NOMO-1 treated with dmso at 0.1 percent for 144 hours (cell line): ENCODE data around the gene ALDH4A1.
A peak's percentile ranks its signal among the peaks of the same experiment; 100 is the strongest.

Source experiments
- DNase-seq: peaks from one replicate; lab custom pipeline; 2025; ENCODE audit not compliant: unreplicated experiment; lab: John Stamatoyannopoulos, UW

Gene ALDH4A1

DNA sequence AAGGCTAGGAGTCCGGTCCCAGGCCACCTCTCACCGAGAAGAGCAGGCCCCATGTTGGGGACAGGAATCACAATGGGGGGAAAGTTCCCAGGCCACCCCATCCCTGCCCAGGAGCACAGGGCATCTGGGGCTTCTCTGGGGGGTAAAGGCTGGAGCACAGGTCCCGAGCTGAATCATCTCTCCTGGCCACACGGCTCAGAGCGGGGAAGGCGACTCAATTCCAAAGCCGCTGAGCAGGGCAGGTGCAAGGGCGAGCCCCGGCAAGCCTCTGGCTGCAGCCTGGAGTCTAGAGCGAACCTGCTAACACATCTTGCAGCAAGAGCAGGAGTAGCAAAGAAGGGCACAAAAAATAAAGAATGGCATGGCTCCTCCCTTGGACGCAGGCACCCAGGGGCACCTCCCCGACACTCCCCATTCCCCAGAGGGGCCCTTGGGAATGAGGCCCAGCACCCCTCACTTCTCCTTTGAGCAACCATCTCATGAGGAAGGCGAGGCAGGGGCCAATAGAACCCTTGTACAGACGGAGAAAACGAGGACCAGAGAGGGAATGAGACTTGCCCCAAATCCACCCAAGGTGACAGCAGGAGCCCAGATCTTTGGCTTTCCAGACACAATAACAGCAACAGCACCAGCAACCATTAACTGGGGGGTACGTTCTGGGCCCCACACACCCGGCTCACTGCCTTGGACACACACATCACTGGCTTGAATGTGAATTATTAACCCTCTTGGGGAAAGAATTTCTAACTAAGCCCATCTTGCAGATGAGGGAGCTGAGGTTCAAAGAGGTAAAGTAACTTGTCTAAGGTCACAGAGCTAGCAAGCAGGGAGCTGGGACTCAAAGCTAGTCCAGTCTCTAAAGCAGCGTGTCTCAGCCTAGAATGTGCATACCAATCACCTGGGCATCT is 20.7 kb upstream of the ALDH4A1 start:
- no peak for DNase-seq

GRCh38 chr1:18922319-18922726 is 20.0 kb upstream of the ALDH4A1 start:
- DNase-seq: no peak

GRCh38 chr1:18921516-18922251 is 19.3 kb upstream of the ALDH4A1 start:
- DNase-seq: no peak

GRCh38 chr1:18920931-18921330 is 18.6 kb upstream of the ALDH4A1 start:
- DNase-seq: no peak

- DNase-seq: no peak
Observed at GRCh38 chr1:18919956-18920355, 17.6 kb upstream of the ALDH4A1 start.

GRCh38 chr1:18919197-18919905 is 17.0 kb upstream of the ALDH4A1 start:
- DNase-seq: no peak

DNA sequence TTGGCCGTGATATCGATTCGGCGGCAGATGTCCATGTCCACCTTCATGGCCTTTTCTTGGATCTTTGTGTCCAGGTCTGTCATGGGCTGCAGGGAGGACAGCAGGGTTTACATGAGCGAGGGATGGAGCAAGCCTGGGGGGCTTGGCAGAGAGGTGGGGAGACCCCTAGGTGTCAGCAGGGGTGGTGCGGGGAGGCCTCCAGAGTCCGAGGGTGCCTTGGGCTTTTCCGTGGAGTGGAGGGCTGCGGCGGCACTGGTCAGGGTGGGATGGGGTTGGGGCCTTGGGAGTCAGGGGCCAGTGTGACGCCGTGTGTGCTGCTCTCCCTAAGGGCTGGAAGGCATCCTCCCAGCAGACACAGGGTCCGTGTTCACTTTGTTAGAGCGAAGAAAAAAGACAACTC is 16.1 kb upstream of the ALDH4A1 start:
- no peak for DNase-seq

- DNase-seq: no peak
Observed at GRCh38 chr1:18917071-18917799, 14.9 kb upstream of the ALDH4A1 start.

DNA sequence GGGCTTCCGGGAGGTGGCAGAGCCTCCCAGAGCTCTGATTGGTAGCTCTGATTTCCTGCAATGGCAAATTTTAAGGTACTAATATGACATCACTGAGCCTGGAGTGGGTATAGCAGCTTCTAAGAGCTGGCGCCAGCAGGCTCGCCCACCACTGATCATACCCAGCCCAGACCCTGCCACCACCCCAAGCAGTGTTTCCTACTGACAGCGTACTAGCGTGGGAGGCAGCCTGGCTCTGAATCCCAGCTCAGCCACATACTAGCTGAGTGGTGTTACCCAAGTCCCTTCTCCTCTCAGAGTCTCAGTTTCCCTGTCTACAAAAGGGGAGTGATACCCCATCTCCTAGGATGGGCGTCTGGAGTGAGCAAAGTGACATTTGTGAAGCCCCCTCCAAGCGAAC is 13.0 kb upstream of the ALDH4A1 start:
- DNase-seq: no peak

DNA sequence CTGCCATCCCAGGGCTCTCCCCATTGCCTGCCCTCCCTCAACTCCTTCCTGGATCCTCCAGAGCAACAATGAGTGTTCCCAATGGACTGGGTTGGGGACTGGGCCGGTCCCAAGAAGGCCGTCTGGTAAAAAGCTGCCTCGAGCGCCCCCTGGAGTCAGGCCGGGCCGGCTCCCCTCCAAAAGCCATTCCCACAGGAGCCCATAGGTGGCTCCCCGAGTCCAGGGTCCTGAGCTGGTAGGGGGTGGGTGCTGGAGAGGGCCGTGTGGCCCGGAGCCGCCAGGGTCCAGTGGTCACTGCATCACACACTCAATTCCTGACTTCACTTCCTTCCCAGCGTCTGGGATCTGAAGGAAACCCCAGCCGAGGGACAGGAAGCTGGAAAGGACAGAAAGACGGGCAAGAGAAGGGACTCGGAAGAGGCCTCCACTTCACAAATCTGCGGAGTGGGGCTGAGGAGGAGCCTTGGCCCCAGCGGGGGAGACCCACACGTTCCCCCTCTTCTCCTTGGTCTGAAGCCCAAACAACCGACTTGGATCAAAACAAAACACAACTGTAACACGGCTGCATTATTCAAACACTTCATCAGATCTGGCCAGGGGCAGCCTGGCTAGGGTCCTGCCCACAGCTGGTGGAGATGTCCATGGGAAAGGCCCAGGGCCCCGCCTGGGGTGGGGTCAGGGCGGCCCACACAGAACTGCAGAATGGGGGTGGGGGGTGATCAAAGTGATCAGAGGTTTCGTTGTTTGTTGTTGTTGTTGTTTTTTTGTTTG is 10.9 kb upstream of the ALDH4A1 start:
- DNase-seq: peak; percentile 34

GRCh38 chr1:18912550-18912949 is 10.2 kb upstream of the ALDH4A1 start:
- no peak for DNase-seq

DNA sequence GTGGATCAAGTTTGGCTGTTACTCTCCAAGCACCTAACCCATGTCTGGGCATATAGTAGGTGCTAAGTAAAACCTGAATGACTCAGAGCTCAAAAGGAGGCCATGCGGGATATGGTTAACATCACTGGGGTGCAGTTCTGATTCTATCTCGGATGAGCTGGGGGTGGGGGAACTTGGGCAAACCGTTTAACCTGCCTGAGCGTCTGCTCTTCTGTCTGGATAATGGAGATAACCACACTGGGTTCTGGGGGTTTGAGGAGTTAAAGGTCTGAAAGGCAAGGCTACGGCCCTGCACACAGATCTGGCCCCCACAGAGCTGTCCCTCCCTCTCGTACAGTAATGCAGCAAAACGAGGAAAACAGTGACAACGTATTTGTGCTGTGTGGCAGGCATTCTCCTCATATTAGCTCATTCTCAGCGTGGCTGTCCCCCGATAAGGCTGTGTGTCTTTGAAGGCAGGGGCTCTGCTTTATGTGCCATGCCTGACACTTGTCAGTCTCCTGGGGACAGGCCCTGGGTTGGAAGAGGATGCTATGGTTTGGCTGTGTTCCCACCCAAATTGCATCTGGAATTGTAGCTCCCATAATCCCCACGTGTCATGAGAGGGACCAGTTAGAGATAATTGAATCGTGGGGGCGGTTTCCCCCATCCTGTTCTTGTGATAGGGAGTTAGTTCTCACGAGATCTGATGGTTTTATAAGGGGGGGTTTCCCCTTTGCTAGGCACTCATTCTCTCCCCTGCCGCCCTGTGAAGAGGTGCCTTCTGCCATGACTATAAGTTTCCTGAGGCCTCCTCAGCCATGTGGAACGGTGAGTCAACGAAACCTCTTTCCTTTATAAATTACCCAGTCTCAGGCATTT is 6.8 kb upstream of the ALDH4A1 start:
- no peak for DNase-seq

DNA sequence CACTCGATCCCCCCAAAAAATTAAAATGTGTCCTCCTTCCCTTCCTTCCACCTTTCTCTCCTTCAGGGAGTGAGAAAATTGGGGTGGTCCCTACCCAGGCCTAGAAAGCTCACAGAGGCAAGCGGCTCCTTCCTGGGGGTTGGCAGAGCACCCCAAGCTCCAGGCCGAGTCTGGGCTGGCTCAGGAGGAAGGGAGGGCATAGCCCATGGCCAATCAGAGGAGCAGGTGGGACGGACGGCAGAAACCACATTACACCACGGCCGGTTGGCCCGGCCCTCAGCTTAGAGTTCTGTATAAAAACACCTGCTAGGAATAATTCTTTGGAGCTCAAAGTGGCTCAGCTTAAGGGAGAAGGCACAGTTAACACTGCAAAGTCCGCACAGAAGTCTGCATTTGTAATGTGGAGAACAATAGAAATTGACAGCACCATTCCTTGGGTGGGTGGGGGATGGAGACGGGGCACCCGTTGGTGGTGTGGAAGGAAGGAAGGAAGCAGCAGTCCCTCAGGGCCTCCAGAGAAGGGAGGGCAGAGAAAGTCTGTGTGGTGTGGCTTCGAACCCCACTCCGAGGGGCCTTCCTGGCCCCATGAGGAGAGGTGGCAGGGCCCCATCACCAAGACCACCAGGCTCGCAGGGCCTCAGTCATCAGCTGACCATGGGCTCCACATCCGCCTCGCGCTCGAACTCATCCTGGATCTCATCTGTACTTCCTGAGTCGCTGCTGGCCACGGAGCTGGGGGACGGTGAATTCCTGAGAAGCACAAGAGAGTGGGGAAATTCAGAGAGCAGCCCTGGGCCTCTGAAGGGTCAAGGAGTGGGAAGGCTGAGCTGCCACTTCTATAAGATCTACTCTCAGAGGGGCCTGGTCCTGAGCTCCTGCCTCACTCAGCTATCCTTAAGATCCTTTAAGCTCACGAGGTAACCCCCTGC is 5.8 kb upstream of the ALDH4A1 start:
- DNase-seq: no peak

DNA sequence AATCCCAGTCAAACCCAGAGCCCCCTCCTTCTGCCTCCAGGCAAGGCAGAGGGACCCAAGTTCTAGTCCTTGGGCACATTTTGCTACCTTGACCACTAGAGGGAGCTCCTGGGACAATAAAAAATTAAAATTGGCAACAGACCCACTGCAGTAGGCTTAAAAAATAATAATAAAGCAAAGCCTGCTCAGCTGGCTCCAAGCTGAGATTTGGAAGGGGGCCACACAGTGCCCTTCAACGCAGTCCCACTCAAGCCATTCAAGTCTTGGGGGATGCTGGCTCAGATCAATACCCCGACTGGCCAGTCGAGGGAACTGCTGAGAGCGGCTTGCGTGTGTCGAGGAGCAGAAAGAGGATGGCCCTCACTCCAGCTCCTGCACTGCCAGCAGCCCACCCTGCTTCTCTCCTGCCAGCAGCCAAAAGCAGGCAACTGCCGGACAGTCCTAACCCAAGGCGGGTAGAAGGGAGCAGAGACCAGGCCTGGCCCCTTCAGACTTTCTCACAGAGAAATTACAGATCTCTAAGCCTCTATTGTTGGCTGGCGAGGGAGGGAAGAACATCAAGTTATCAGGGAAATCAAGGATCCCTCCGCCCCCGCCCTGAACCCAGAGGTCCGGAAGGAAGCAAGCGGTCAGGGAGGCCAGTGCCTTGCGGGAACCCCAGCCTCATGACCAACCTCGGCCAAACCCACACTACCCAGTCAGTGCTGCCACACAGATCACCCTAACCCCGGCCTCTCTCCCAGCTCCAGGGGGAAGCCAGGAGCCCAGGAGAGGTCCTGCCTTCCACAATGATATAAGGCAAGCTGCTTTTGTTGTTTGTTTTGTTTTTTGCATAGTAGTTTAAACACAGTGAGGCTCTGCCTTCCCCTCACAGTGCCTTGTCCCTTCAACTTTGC is 4.9 kb upstream of the ALDH4A1 start:
- DNase-seq: peak; percentile 3

GRCh38 chr1:18903291-18903756 is 969 bp upstream of the ALDH4A1 start:
- no peak for DNase-seq

GRCh38 chr1:18901952-18902522 is 318 bp downstream of the ALDH4A1 start:
- peak; percentile 7 for DNase-seq
